Smooth muscle cell (in vitro differentiated cells): Measurements from ENCODE around the gene RCC2. TPM values are rescaled to one million over a fixed set of nuclear protein-coding genes. Genes with fewer than 3 reads are reported as not detected.

Experiments used
- DNase-seq: peaks from one replicate; lab custom pipeline; 2025; ENCODE audit not compliant: unreplicated experiment; lab: John Stamatoyannopoulos, UW
- H2AFZ ChIP-seq: fragments of 200-600 bp; sonication (generic); 2 replicates; pipeline ENCODE4 v1.6.0; 2016; ENCODE audit warnings: antibody characterized with exemption, low read depth, mild to moderate bottlenecking
- H3F3A ChIP-seq: fragments of 200-600 bp; sonication (generic); 2 replicates; pipeline ENCODE4 v1.6.0; 2017; ENCODE audit warnings: antibody characterized with exemption, low read depth
- H3K27ac ChIP-seq: fragments of 200-600 bp; sonication (generic); 2 replicates; pipeline ENCODE4 v1.5.1; 2016; ENCODE audit warnings: low read depth, mild to moderate bottlenecking
- H3K27me3 ChIP-seq: fragments of 200-600 bp; sonication (generic); 2 replicates; pipeline ENCODE4 v1.6.1; 2016; ENCODE audit warnings: low read depth, mild to moderate bottlenecking
- H3K36me3 ChIP-seq: fragments of 200-600 bp; sonication (generic); 2 replicates; pipeline ENCODE4 v1.5.1; 2016; ENCODE audit warnings: low read depth
- H3K4me1 ChIP-seq: fragments of 200-600 bp; sonication (generic); 2 replicates; pipeline ENCODE4 v1.5.1; 2016; ENCODE audit warnings: low read depth
- H3K4me2 ChIP-seq: fragments of 200-600 bp; sonication (generic); 2 replicates; pipeline ENCODE4 v1.6.0; 2016; ENCODE audit warnings: mild to moderate bottlenecking
- H3K4me3 ChIP-seq: fragments of 200-600 bp; sonication (generic); 2 replicates; pipeline ENCODE4 v1.5.1; 2016; ENCODE audit warnings: mild to moderate bottlenecking
- H3K79me2 ChIP-seq: fragments of 200-600 bp; sonication (generic); 2 replicates; pipeline ENCODE4 v1.6.0; 2016; ENCODE audit warnings: low read depth, mild to moderate bottlenecking
- H3K9ac ChIP-seq: fragments of 200-600 bp; sonication (generic); 2 replicates; pipeline ENCODE4 v1.6.0; 2016; ENCODE audit warnings: low read depth
- H3K9me3 ChIP-seq: fragments of 200-600 bp; sonication (generic); replicated peaks from 2 replicates; pipeline ENCODE4 v1.5.1; 2016; ENCODE audit warnings: low read depth
- H4K20me1 ChIP-seq: fragments of 200-600 bp; sonication (generic); 2 replicates; pipeline ENCODE4 v1.6.0; 2016; ENCODE audit warnings: low read depth
- WGBS: methylation state at CpG from one replicate; pipeline ENCODE4 v1.1.7; 2016; ENCODE audit warnings: low lambda C conversion rate; 5-methylcytosine and 5-hydroxymethylcytosine counted together
- polyA plus RNA-seq: library from polyadenylated mRNA; unstranded; fragments of >200 nt; fragmentation: Nextera tagmentation; extraction: Ambion mirVana; gene quantifications from 2 replicates; pipeline ENCODE4 v1.2.1, GENCODE V29; 2016
- total RNA-seq: library from RNA; depleted of rRNA; stranded (reverse); fragments of >200 nt; gene quantifications from 2 replicates; pipeline ENCODE4 v1.2.3, GENCODE V29; 2014
- TF ChIP-seq, protein P1 (sequence below): fragments of 200-600 bp; sonication (generic); IDR thresholded peaks from 2 replicates; pipeline ENCODE4 v1.5.1; 2017; ENCODE audit warnings: borderline replicate concordance, mild to moderate bottlenecking, antibody characterized with exemption; ENCODE audit not compliant: insufficient read depth, poor library complexity, severe bottlenecking

The RCC2 gene
- total and polyA plus RNA-seq, 2 experiments from 2014 or later, result 28.0 to 44.5 TPM

DNA sequence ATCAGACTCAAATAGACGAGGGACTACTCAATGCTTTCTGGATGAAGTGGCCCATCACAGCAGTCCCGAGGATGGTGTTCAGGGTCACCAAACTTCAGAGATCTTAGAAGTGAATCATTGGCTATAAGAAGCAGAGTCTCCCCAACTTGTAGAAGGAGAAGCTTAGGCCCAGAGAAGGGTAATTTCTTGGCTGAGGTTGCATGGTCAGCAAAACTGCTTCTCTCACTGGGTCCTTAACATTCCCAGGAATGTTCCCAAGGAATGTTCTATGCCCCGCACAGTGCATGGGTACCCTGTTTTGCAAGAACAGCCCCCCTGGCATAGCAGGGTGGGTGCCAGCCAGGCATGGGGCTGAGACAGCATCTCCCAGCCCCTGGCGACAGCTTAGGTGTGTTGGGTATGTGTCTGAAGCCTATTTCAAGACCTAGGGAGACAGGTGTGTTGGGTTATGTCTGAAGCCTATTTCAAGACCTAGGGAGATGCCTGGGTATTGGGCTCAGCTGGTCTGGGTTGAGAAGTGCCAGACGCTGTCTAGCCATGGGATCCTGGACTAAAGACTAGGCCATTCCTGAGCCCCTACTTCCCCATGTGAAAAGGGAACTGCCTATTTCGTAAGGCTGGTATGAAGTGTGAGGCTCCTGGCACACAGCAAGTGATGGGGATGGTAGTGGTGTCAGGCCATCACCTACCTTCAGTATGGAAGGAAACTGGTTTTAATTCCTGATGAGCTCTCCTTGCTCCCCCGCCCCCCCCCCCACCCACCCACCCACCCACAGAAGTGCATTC, 41.4 kb downstream of the RCC2 start:
- Histone ChIP-seq H3K4me3 (no peak overlapping the region), H3K36me3 (no peaks in the 10 kb centered on the region), H3K9ac (no peak overlapping the region), H3K79me2 (no peaks in the 10 kb centered on the region), H3K9me3 (no peaks in the 10 kb centered on the region), H3K4me1 (peaks cover 4% of the 10 kb centered on the region), H3K27me3 (no peaks in the 10 kb centered on the region), H4K20me1 (no peaks in the 10 kb centered on the region), H3K4me2 (no peak overlapping the region), H2AFZ (no peak overlapping the region), H3F3A (no peaks in the 10 kb centered on the region), H3K27ac (no peak overlapping the region)
- DNase-seq, result no peak
- WGBS, result 74% methylated on average over 7 of the region's 7 CpGs
- TF ChIP-seq, protein P1, sequence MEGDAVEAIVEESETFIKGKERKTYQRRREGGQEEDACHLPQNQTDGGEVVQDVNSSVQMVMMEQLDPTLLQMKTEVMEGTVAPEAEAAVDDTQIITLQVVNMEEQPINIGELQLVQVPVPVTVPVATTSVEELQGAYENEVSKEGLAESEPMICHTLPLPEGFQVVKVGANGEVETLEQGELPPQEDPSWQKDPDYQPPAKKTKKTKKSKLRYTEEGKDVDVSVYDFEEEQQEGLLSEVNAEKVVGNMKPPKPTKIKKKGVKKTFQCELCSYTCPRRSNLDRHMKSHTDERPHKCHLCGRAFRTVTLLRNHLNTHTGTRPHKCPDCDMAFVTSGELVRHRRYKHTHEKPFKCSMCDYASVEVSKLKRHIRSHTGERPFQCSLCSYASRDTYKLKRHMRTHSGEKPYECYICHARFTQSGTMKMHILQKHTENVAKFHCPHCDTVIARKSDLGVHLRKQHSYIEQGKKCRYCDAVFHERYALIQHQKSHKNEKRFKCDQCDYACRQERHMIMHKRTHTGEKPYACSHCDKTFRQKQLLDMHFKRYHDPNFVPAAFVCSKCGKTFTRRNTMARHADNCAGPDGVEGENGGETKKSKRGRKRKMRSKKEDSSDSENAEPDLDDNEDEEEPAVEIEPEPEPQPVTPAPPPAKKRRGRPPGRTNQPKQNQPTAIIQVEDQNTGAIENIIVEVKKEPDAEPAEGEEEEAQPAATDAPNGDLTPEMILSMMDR, result no peak

DNA sequence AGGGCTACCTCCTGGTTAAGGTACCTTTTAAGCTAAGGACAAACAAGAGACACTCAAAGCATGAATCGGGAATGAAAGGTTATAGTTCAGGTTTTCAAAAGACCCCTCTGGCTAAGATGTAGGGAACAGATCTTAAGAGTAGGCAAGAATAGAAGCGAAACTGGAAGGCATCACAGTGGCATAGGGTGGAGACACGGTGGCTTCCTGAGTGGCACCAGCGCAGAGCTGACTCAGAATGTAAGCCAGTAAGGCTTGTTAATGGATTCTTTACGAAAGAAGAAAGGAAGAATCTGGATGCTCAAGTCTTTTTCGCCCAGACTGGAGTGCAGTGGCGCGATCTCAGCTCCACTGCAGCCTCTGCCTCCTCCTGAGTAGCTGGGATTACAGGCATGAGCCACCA, 46.2 kb downstream of the RCC2 start:
- no peaks in the 10 kb centered on the region for H3K36me3 ChIP-seq
- H3F3A ChIP-seq, result no peaks in the 10 kb centered on the region
- no peak overlapping the region for H2AFZ ChIP-seq
- TF ChIP-seq, protein P1, result no peak
- no peak overlapping the region for H3K9ac ChIP-seq
- H3K9me3 ChIP-seq, result no peaks in the 10 kb centered on the region
- H3K4me3 ChIP-seq, result no peak overlapping the region
- H3K27me3 ChIP-seq, result peaks cover 4% of the 10 kb centered on the region
- no peaks in the 10 kb centered on the region for H3K4me1 ChIP-seq
- no peak overlapping the region for H3K4me2 ChIP-seq
- no peak overlapping the region for H3K27ac ChIP-seq
- DNase-seq, result no peak
- H3K79me2 ChIP-seq, result no peaks in the 10 kb centered on the region
- WGBS, result 73% methylated on average over 8 of the region's 8 CpGs
- no peaks in the 10 kb centered on the region for H4K20me1 ChIP-seq

DNA sequence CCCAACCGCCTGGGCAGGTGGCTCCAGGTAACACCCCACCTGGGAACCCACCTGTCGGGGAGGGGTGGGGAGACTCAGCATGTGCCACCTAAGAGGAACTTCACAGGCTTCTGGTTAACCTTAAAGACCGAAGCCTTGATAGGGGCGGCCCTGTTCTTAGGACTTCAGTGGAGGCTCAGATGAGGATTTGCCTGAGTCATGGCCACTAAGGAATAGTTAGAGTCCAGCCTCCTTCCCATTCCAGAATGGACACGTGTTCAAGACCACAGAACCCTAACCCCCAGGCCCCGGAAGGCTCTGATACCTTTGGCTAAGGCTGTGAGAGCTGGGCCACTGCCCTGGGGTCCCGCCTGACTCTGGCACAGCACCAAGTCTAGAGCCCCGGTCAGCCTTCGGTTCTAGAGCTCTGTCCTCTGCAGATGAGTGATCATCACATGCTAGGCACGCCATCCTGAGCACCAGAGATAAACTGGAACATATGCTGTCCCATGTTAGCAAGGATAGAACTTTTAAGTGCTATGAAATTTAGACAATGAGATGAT, 47.2 kb downstream of the RCC2 start:
- Histone ChIP-seq H3K4me3 (no peak overlapping the region), H4K20me1 (no peaks in the 10 kb centered on the region), H3K27ac (no peak overlapping the region), H3K4me2 (no peak overlapping the region), H3K79me2 (no peaks in the 10 kb centered on the region), H3F3A (no peaks in the 10 kb centered on the region), H2AFZ (no peak overlapping the region), H3K36me3 (no peaks in the 10 kb centered on the region), H3K9me3 (no peaks in the 10 kb centered on the region), H3K27me3 (peaks cover 9% of the 10 kb centered on the region), H3K9ac (no peak overlapping the region), H3K4me1 (no peaks in the 10 kb centered on the region)
- TF ChIP-seq, protein P1, result no peak
- no peak for DNase-seq
- WGBS, result 82% methylated on average over 10 of the region's 10 CpGs
